RWPE1 (cell line): ENCODE results near the gene ANO6.

Experiments used
- CTCF ChIA-PET: fragments of 350-600 bp; sonication (Branson Sonifier 250); formaldehyde crosslinking; extraction: SDS; loops from one replicate; lab custom pipeline; 2021; lab: Yijun Ruan, JAX
- POLR2A ChIA-PET: fragments of 400-600 bp; formaldehyde crosslinking; extraction: SDS; loops from one replicate; lab custom pipeline; 2020; ENCODE audit warnings: antibody characterized with exemption; ENCODE audit not compliant: low non-redundant PET; lab: Yijun Ruan, JAX
- DNase-seq: peaks from one replicate; pipeline ENCODE4 v3.0.0; 2012; ENCODE audit warnings: low spot score
- H3K27ac ChIP-seq: fragments of 450-650 bp; 2 replicates; pipeline ENCODE4 v1.5.1; 2017
- TF ChIP-seq, protein P1 (sequence below): fragments of 450-650 bp; conservative IDR thresholded peaks from 2 replicates; pipeline ENCODE4 v1.5.1; 2017; ENCODE audit warnings: low read depth, mild to moderate bottlenecking

ANO6 gene

DNA sequence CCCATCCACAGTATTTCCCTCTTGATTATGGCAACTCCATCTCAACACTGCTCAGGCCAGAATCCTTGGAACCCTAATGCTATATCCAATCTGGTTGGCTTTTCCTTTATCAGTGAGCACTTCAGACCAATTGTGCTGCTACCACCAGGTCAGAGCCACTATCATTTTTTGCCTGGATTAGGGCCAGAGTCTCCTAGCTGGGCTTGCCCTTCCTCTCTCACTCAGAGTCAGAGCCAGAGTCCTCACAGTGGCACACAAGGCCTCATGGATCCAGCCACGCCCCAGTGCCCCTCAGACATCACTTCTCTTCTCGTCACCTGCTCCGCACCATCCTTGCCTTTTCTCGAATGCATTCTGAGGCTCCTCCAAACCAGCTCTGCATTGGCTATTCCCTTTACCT lies 211.1 kb downstream of the ANO6 start:
- ChIA-PET CTCF (interaction anchor here (0.6 kb wide), 1 partner anchor 191 kb away, joined by 4 read pairs; no protein-coding TSS in a partner anchor), POLR2A (no interaction called here)

DNA sequence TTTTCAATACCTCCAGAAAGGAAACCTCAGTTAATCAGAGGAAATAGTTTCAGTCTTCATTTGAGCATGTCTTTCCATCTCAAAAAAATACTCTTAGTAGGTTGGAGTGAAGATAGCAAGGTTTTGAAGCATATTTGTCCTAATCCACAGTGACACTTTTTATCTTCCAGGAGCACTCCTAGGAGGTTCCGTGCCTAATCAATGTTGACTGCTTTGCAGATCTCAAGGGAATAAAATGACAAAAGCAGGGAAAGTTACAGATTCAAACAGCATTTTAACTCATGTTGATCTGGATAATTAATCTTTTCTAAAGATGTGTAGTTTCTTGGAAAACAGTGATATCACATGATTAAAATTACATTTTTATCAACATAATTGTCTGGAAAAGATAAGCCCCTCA lies 213.9 kb downstream of the ANO6 start:
- no peak overlapping the region for H3K27ac ChIP-seq
- no peak for DNase-seq
- TF ChIP-seq, protein P1, sequence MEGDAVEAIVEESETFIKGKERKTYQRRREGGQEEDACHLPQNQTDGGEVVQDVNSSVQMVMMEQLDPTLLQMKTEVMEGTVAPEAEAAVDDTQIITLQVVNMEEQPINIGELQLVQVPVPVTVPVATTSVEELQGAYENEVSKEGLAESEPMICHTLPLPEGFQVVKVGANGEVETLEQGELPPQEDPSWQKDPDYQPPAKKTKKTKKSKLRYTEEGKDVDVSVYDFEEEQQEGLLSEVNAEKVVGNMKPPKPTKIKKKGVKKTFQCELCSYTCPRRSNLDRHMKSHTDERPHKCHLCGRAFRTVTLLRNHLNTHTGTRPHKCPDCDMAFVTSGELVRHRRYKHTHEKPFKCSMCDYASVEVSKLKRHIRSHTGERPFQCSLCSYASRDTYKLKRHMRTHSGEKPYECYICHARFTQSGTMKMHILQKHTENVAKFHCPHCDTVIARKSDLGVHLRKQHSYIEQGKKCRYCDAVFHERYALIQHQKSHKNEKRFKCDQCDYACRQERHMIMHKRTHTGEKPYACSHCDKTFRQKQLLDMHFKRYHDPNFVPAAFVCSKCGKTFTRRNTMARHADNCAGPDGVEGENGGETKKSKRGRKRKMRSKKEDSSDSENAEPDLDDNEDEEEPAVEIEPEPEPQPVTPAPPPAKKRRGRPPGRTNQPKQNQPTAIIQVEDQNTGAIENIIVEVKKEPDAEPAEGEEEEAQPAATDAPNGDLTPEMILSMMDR = no peak
- ChIA-PET CTCF (no interaction called here), POLR2A (no interaction called here)

More for the DNA sequence above, 211.1 kb downstream of the ANO6 start:
- TF ChIP-seq, protein P1 = no peak
- no peak overlapping the region for H3K27ac ChIP-seq
- DNase-seq = no peak

DNA sequence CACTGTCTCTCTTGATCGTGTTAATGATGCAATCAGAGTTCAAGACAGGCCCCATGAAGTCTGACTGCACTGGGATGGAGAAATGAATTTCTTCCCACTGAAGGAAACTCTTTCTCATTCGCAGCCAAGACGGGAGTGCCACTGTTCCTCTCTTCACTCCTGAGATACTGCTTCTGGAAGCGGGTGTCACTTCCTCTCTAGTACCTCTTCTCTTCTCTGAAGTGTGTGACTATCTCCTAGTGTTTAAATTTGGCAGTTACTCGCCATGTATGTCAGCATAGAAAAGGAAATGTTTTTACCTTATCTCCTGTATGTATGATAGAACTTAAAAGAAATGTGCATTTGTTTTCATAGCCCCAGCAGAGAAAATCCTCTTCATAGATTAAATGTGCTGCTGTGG lies 215.2 kb downstream of the ANO6 start:
- TF ChIP-seq, protein P1 = no peak
- CTCF ChIA-PET = no interaction called here
- POLR2A ChIA-PET = no interaction called here
- DNase-seq = no peak
- no peak overlapping the region for H3K27ac ChIP-seq

DNA sequence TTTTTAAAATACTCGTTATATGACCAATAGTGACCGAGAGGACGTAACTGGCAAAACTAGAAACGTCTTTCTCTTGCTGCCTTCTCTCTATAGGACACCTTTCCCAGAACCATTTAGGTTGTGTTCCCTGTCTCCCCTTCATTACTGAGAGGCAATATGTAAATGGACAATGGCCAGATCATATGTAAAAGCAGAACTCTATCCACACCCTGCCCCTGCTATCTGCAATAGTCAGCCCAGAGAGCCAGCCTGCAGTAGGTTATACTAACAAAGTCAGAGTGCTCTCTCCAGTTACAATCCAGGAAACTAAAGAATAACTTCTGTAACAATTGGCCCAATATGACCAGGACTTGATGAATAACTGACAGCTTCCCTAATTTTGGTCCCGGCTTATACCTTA lies 216.8 kb downstream of the ANO6 start:
- DNase-seq = no peak
- H3K27ac ChIP-seq = no peak overlapping the region
- POLR2A ChIA-PET = no interaction called here
- TF ChIP-seq, protein P1 = no peak
- CTCF ChIA-PET = no interaction called here

DNA sequence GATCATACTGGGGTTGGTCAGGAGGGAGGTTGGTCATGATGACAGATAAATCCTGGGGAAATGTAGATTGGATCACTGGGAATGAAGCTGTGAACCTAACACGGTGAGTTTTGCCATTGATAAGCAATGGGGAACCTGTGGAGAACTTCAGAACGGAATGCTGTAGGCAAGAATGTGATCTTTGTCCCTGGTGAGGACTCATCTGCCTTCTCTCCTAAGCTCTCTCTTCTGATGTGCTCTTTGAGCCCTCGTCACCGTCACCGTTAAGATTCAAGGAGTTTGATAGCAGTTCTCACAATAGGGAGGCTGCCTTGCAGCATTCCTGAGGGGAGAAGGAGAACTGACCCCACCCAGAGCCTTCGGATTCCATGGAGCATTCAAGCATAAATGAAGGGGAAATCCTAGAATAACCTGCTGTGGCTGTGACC lies 217.6 kb downstream of the ANO6 start:
- ChIA-PET POLR2A (no interaction called here), CTCF (no interaction called here)
- TF ChIP-seq, protein P1 = no peak
- H3K27ac ChIP-seq = no peak overlapping the region
- DNase-seq = no peak

DNA sequence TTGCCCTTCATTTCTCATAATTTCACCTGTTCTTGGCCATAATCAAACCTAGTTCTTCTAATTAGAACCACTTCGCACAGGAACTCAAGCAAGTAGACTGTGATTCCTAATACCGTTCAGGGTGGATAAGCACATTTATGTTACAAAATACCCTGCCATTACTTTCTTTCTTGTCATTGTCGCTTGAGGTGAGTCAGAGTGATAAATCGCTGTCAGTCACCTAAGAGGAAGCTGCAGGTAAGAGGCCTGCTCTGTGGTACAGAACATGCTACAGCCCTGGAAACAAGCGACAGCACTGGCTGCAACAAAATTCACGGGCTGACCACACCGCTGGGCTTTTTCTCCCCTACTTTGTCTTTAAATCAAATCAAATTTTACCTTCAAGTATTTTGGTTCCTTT lies 218.2 kb downstream of the ANO6 start:
- H3K27ac ChIP-seq = no peak overlapping the region
- ChIA-PET POLR2A (no interaction called here), CTCF (interaction anchor here (0.6 kb wide), 1 partner anchor 303 kb away, joined by 3 read pairs; no protein-coding TSS in a partner anchor)
- TF ChIP-seq, protein P1 = no peak
- no peak for DNase-seq
